Measurements from ENCODE around the gene CD34. TPM values are rescaled to one million over a fixed set of nuclear protein-coding genes. Genes with fewer than 3 reads are reported as not detected.

Gene CD34, protein sequence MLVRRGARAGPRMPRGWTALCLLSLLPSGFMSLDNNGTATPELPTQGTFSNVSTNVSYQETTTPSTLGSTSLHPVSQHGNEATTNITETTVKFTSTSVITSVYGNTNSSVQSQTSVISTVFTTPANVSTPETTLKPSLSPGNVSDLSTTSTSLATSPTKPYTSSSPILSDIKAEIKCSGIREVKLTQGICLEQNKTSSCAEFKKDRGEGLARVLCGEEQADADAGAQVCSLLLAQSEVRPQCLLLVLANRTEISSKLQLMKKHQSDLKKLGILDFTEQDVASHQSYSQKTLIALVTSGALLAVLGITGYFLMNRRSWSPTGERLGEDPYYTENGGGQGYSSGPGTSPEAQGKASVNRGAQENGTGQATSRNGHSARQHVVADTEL
- total RNA-seq: 1 to 10 TPM; 3.1 to 8.4 TPM

DNA sequence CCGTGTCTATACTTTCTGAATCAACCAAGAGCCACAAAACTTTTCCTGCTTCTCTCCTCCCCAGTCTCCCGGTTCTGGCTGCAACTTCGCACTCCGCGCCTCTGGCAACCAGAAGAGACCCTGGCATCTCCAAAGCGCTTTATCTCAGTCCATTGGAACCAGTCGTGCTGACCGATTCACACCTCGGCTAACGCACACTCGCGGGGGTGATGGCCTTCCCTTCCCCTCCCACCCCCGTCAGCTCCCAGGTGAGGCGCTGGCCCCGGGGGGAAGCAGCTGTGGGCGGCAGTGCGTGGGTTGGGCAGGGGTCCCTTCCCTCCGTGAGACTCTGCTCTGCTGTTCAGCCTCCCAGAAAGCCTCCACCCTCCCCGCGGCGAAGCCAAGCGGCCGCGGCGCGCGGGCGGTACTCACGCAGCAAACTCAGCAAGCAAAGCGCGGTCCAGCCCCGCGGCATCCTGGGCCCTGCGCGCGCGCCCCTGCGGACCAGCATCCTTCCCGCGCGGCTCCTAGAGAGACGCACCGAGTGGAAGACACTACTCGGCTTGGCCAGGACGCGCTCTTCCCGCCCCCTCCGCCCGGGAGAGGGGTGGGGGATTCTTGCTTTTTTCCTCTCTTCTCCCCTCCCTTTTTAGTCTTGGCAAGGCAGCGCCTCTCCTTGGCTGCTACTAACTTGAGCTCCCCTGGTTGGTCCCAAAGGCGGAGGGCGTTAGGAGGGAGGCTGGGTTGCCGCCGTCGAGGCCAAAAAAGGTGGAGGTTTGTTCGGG lies at the start of gene CD34:
TSS of gene CD34 (minus strand) at position 535 of the 764 bp plus-strand sequence. CDS start at position 490, 45 bp downstream.
- DNase-seq: no peak

DNA sequence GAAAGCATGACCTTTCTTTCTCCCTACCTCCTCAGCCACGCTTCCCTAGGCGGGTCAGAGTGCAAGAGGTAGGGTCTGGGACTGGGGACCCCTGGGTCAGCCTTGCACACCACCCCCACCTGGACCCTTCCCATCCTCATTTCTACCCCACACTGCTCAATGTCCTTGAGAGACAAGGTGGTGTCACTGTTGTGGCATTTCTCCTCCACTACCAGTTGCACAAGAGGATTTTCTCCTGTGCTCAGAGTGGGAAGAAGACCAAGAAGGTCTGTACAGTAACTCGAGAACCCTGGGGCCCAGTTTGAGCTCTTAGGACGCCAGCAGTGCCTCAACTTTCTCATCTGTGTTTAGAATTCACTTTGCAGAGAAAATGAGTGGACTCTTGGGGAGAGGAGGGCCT lies 49.4 kb upstream of the CD34 start:
- TF ChIP-seq, protein P1, sequence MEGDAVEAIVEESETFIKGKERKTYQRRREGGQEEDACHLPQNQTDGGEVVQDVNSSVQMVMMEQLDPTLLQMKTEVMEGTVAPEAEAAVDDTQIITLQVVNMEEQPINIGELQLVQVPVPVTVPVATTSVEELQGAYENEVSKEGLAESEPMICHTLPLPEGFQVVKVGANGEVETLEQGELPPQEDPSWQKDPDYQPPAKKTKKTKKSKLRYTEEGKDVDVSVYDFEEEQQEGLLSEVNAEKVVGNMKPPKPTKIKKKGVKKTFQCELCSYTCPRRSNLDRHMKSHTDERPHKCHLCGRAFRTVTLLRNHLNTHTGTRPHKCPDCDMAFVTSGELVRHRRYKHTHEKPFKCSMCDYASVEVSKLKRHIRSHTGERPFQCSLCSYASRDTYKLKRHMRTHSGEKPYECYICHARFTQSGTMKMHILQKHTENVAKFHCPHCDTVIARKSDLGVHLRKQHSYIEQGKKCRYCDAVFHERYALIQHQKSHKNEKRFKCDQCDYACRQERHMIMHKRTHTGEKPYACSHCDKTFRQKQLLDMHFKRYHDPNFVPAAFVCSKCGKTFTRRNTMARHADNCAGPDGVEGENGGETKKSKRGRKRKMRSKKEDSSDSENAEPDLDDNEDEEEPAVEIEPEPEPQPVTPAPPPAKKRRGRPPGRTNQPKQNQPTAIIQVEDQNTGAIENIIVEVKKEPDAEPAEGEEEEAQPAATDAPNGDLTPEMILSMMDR (IDR thresholded peaks at IDR 0.05): no peak
- H3K9ac ChIP-seq (ENCODE audit: low read depth in 2 of 2, low read length in 2 of 2): no peak overlapping the region
- no peaks in the 10 kb centered on the region for H3K36me3 ChIP-seq
- DNase-seq: no peak
- intact Hi-C loops (cut with DNase I): loop anchor here (2.0 to 5.0 kb wide), 2 partner anchors 74 to 128 kb away; no protein-coding TSS in a partner anchor
- no peak overlapping the region for H3K4me3 ChIP-seq
- H3K27ac ChIP-seq: no peak overlapping the region
- H3K4me1 ChIP-seq: peaks cover 6% of the 10 kb centered on the region
- H3K27me3 ChIP-seq: peaks cover 10% of the 10 kb centered on the region
- H3K9me3 ChIP-seq: no peaks in the 10 kb centered on the region

More for the DNA sequence above, at the start of gene CD34:
- H3K27me3 ChIP-seq: peaks cover 11% of the 10 kb centered on the region
- H3K36me3 ChIP-seq: no peaks in the 10 kb centered on the region
- no peaks in the 10 kb centered on the region for H3K4me1 ChIP-seq
- intact Hi-C loops (cut with DNase I): no loop called here
- no peak within 1 kb of the TSS for H3K27ac ChIP-seq
- TF ChIP-seq, protein P1 (IDR thresholded peaks at IDR 0.05): no peak
- H3K4me3 ChIP-seq: peak within 1 kb of the TSS; percentile 11
- no peaks in the 10 kb centered on the region for H3K9me3 ChIP-seq
- H3K9ac ChIP-seq (ENCODE audit: low read depth in 2 of 2, low read length in 2 of 2): peak within 1 kb of the TSS in 1 of 2 donors; percentile 26

DNA sequence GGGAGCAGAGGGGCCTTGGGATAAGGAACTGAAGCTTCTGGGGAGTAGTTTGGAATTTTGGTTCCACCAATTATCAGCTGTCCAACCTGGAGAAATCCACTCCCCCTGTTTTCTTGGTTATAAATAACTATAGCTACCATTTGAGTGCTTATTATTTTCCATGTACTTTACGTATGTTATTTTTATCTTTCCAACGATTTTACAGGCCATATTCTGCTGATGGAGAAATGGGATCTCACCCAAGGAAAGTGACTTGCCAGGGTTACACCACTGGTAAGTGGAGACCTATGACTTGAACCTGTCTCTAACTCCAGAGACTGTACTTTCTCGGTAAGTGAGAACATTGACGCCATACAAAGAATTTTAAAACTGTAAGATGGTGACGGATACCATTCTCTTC lies 49.0 kb upstream of the CD34 start:
- no peaks in the 10 kb centered on the region for H3K9me3 ChIP-seq
- H3K4me3 ChIP-seq: no peak overlapping the region
- H3K27me3 ChIP-seq: peaks cover 10% of the 10 kb centered on the region
- no peak for DNase-seq
- H3K27ac ChIP-seq: no peak overlapping the region
- intact Hi-C loops (cut with DNase I): loop anchor here (2.0 to 5.0 kb wide), 2 partner anchors 73 to 128 kb away; no protein-coding TSS in a partner anchor
- no peaks in the 10 kb centered on the region for H3K36me3 ChIP-seq
- H3K4me1 ChIP-seq: peaks cover 6% of the 10 kb centered on the region
- TF ChIP-seq, protein P1 (IDR thresholded peaks at IDR 0.05): no peak
- H3K9ac ChIP-seq (ENCODE audit: low read depth in 2 of 2, low read length in 2 of 2): peak overlapping the region in 1 of 2 donors; percentile 41

- Histone ChIP-seq H3K4me3 (peak overlapping the region; percentile 32), H3K4me1 (peaks cover 6% of the 10 kb centered on the region), H3K27me3 (peaks cover 10% of the 10 kb centered on the region), H3K27ac (peak overlapping the region; percentile 49), H3K9ac (ENCODE audit: low read depth in 2 of 2, low read length in 2 of 2) (peak overlapping the region; percentile 41 to 43), H3K36me3 (no peaks in the 10 kb centered on the region), H3K9me3 (no peaks in the 10 kb centered on the region)
- peak; percentile 54 for DNase-seq
- intact Hi-C loops (cut with DNase I): no loop called here
- TF ChIP-seq, protein P1 (IDR thresholded peaks at IDR 0.05): no peak
Observed at GRCh38 chr1:207959141-207959825, 48.4 kb upstream of the CD34 start.

All from colonic mucosa (tissue), 4 donors.